GM12878 (cell line): ENCODE measurements around the gene ISG15. TPM values are rescaled to one million over a fixed set of nuclear protein-coding genes. Genes with fewer than 3 reads are reported as not detected.
"Not testable (repeated sequence)": the region's sequence is repeated elsewhere in the genome, so short reads cannot be mapped to it uniquely, and the experiment has no call there.

Source experiments
- ATAC-seq: fragments of 200-7000 bp; cut with Tn5 transposase; 3 replicates; pipeline ENCODE4 v1.9.1; 2020; ENCODE audit warnings: mild to moderate bottlenecking, moderate library complexity
- BruUV-seq: library from RNA; stranded (reverse); fragments of 400-500 nt; replicated peaks from 2 replicates; lab custom pipeline; 2021; lab: Mats Ljungman, UMichigan
- CTCF ChIA-PET: fragments of 300-600 bp; sonication (Branson Sonifier 250); formaldehyde crosslinking; extraction: SDS; loops from one replicate; lab custom pipeline; 2021; ENCODE audit warnings: inconsistent platforms; lab: Yijun Ruan, JAX
- POLR2A ChIA-PET: fragments of 350-600 bp; formaldehyde crosslinking; extraction: SDS; loops from one replicate; lab custom pipeline; 2021; ENCODE audit warnings: inconsistent platforms; lab: Charles Lee
- RAD21 ChIA-PET: fragments of 300-600 bp; sonication (Branson Sonifier 250); formaldehyde crosslinking; loops from one replicate; lab custom pipeline; 2023; ENCODE audit warnings: antibody characterized with exemption; ENCODE audit not compliant: unreplicated experiment; lab: Charles Lee
- SMC1A ChIA-PET: fragments of 300-600 bp; sonication (Branson Sonifier 250); formaldehyde crosslinking; loops from one replicate; lab custom pipeline; 2023; ENCODE audit not compliant: unreplicated experiment, uncharacterized antibody; lab: Charles Lee
- DNase-seq: peaks from one replicate; pipeline ENCODE4 v3.0.0-alpha.2; 2011; ENCODE audit warnings: low read depth, low spot score
- FAIRE-seq: peaks from 3 replicates; lab custom pipeline; 2011; peaks lifted over from hg19 to GRCh38; lab: Jason Lieb, UNC
- H2AFZ ChIP-seq: 2 replicates; pipeline ENCODE4 v1.6.0; 2011; ENCODE audit warnings: low read depth, low read length, control low read depth; ENCODE audit not compliant: control insufficient read depth
- H3K27ac ChIP-seq: 2 replicates; pipeline ENCODE4 v1.5.1; 2011; ENCODE audit warnings: control low read depth; ENCODE audit not compliant: control insufficient read depth, insufficient read depth
- H3K27me3 ChIP-seq, 2 experiments: replicated peaks in 1 of 2; 2 replicates each; pipeline versions ENCODE4 v1.6.0 to v1.6.1; 2011; ENCODE audit warnings: low read length in 1 of 2; ENCODE audit not compliant: control insufficient read depth in 2 of 2, insufficient read depth in 2 of 2
- H3K36me3 ChIP-seq, 2 experiments: 2 replicates each; pipeline ENCODE4 v1.5.1; 2011; ENCODE audit warnings: low read length in 1 of 2; ENCODE audit not compliant: control insufficient read depth in 2 of 2, insufficient read depth in 2 of 2
- H3K4me1 ChIP-seq: 2 replicates; pipeline ENCODE4 v1.6.1; 2011; ENCODE audit warnings: mild to moderate bottlenecking, low read length, moderate library complexity, mixed read lengths; ENCODE audit not compliant: control insufficient read depth, insufficient read depth
- H3K4me2 ChIP-seq: 2 replicates; pipeline ENCODE4 v1.6.0; 2011; ENCODE audit warnings: control low read depth; ENCODE audit not compliant: control insufficient read depth, insufficient read depth
- H3K4me3 ChIP-seq: fragments of 200-600 bp; sonication (generic); 2 replicates; pipeline ENCODE4 v1.5.1; 2016
- H3K79me2 ChIP-seq: 2 replicates; pipeline ENCODE4 v1.6.0; 2011; ENCODE audit warnings: low read length; ENCODE audit not compliant: control insufficient read depth, insufficient read depth
- H3K9ac ChIP-seq: 2 replicates; pipeline ENCODE4 v1.8.0; 2011; ENCODE audit warnings: low read length, control low read depth, mixed read lengths; ENCODE audit not compliant: control insufficient read depth, insufficient read depth
- H3K9me3 ChIP-seq: replicated peaks from 3 replicates; pipeline ENCODE4 v1.5.1; 2011; ENCODE audit warnings: mild to moderate bottlenecking, low read length; ENCODE audit not compliant: control insufficient read depth, insufficient read depth
- H4K20me1 ChIP-seq: 2 replicates; pipeline ENCODE4 v1.6.0; 2011; ENCODE audit not compliant: control insufficient read depth, insufficient read depth
- FOXK2 ChIP-seq: fragments of 450-650 bp; IDR thresholded peaks from 2 replicates; pipeline ENCODE4 v1.6.1; 2017; ENCODE audit warnings: mild to moderate bottlenecking, moderate library complexity
- HCFC1 ChIP-seq: fragments of 150-350 bp; IDR thresholded peaks from 2 replicates; pipeline ENCODE4 v1.6.1; 2014; ENCODE audit warnings: low read length
- REST ChIP-seq: IDR thresholded peaks from 2 replicates; pipeline ENCODE4 v1.6.1; 2012; ENCODE audit warnings: mild to moderate bottlenecking, low read depth, low read length
- STAT3 ChIP-seq: IDR thresholded peaks from 2 replicates; pipeline ENCODE4 v1.6.1; 2011; ENCODE audit warnings: low read depth, low read length, improper control_type of control experiment
- TAF1 ChIP-seq: IDR thresholded peaks from 2 replicates; pipeline ENCODE4 v1.6.1; 2011; ENCODE audit warnings: mild to moderate bottlenecking, low read depth, low read length, borderline replicate concordance
- WGBS: methylation state at CpG from one replicate; pipeline ENCODE4 v1.1.6; 2016; ENCODE audit warnings: low lambda C conversion rate; ENCODE audit not compliant: insufficient replicate concordance, insufficient coverage; ENCODE audit errors: missing lambda C conversion rate; 5-methylcytosine and 5-hydroxymethylcytosine counted together
- in situ Hi-C: fragments of 300-500 bp; cut with MboI; formaldehyde crosslinking; loops from 9 replicates; pipeline ENCODE4 v1.14.3; 2018; ENCODE audit warnings: mixed read lengths
- intact Hi-C: fragments of 100-400 bp; cut with micrococcal nuclease; formaldehyde crosslinking; loops from one replicate; pipeline ENCODE4 v1.14.2; 2022; ENCODE audit not compliant: unreplicated experiment
- polyA plus RNA-seq, 11 experiments: library from polyadenylated mRNA; depleted of rRNA in 4 of 11; unstranded in 6 of 11; stranded (reverse) in 5 of 11; fragments of >200 nt; fragmentation: Nextera tagmentation in 4 of 11; fragmentation: Illumina TruSeq in 1 of 11; extraction: Ambion mirVana in 4 of 11; extraction: Trizol in 1 of 11; gene quantifications; 1 replicate in 1 of 11; 2 replicates in 10 of 11; pipeline versions ENCODE4 v1.2.1 to v1.2.3, GENCODE V29; 2011 to 2016; ENCODE audit warnings: inconsistent platforms in 2 of 11, missing spikeins in 2 of 11, low read depth in 1 of 11
- total RNA-seq, 4 experiments: library from RNA; depleted of rRNA in 3 of 4; stranded (reverse); fragments of >200 nt in 3 of 4; fragmentation: Illumina TruSeq in 1 of 4; extraction: Trizol in 1 of 4; gene quantifications; 2 replicates each; pipeline versions ENCODE4 v1.2.1 to v1.2.3, GENCODE V29; 2013 to 2021
- TF ChIP-seq, protein P1 (sequence below): fragments of 450-650 bp; IDR thresholded peaks from 2 replicates; pipeline ENCODE4 v1.6.1; 2016; ENCODE audit warnings: mild to moderate bottlenecking

Gene ISG15
- total and polyA plus RNA-seq, 10 of the 15 experiments (the other 5 are each of a cell fraction or from before 2014, with no cell fraction given): 7.8 to 384 (median 274) TPM

DNA sequence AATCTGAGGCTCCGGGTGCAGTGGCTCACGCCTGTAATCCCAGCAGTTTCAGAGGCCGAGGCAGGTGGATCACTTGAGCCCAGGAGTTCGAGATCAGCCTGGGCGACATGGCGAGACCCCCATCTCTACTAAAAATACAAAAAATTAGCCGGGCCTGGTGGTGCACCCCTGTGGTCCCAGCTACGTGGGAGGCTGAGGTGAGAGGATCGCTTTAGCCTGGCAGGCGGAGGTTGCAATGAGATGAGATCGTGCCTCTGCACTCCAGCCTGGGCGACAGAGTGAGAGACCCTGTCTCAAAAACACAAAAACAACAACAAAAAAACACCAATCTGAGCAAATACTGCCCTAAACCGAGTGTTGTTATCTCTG lies 577 bp upstream of the ISG15 start:
- Histone ChIP-seq H3K27ac (peak overlapping the region; percentile 92), H3K79me2 (peaks cover 22% of the 10 kb centered on the region), H3K4me2 (peak overlapping the region; percentile 46), H3K4me1 (peaks cover 12% of the 10 kb centered on the region), H3K4me3 (peak overlapping the region; percentile 56; the same call in 1 of the 2 replicates), H2AFZ (peak overlapping the region; percentile 73; the same call in 1 of the 2 replicates), H3K9ac (peak overlapping the region; percentile 91)
- DNase-seq, H3K36me3 ChIP-seq, H3K9me3 ChIP-seq, in situ Hi-C loops, intact Hi-C loops, H4K20me1 ChIP-seq, H3K27me3 ChIP-seq, FAIRE-seq: not testable (repeated sequence)
- SMC1A ChIA-PET: interaction anchor here (1.0 to 2.8 kb wide), 6 partner anchors 11 to 50 kb away, joined by 3 to 13 read pairs (median 8); partner anchors contain the start of gene HES4
- CTCF ChIA-PET: interaction anchor here (1.0 to 7.4 kb wide), 11 partner anchors 10 to 238 kb away, joined by 3 to 68 read pairs (median 4); partner anchors contain the start of gene PLEKHN1
- ATAC-seq: peak; percentile 7
- TF ChIP-seq, protein P1, sequence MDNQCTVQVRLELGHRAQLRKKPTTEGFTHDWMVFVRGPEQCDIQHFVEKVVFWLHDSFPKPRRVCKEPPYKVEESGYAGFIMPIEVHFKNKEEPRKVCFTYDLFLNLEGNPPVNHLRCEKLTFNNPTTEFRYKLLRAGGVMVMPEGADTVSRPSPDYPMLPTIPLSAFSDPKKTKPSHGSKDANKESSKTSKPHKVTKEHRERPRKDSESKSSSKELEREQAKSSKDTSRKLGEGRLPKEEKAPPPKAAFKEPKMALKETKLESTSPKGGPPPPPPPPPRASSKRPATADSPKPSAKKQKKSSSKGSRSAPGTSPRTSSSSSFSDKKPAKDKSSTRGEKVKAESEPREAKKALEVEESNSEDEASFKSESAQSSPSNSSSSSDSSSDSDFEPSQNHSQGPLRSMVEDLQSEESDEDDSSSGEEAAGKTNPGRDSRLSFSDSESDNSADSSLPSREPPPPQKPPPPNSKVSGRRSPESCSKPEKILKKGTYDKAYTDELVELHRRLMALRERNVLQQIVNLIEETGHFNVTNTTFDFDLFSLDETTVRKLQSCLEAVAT: peak; percentile 85
- RAD21 ChIA-PET: interaction anchor here (1.1 to 3.2 kb wide), 6 partner anchors 19 to 51 kb away, joined by 3 to 24 read pairs (median 5); partner anchors contain the start of gene PERM1
- POLR2A ChIA-PET: interaction anchor here (0.5 to 4.0 kb wide), 9 partner anchors 9 to 238 kb away, joined by 3 to 22 read pairs (median 6); no protein-coding TSS in a partner anchor
- TSS peak; percentile 99 for BruUV-seq
- 40% methylated on average over 12 of the region's 13 CpGs for WGBS

GRCh38 chr1:1013922-1014648 lies 788 bp downstream of the ISG15 start:
- ChIA-PET POLR2A (interaction anchor here (0.9 to 4.0 kb wide), 16 partner anchors 11 to 271 kb away, joined by 3 to 22 read pairs (median 4); partner anchors contain the start of genes PERM1, PLEKHN1 and UBE2J2), RAD21 (interaction anchor here (0.5 to 3.2 kb wide), 14 partner anchors 12 to 1221 kb away, joined by 3 to 24 read pairs (median 4); partner anchors contain the start of gene PERM1), SMC1A (interaction anchor here (0.7 to 2.8 kb wide), 8 partner anchors 12 to 49 kb away, joined by 3 to 13 read pairs (median 4); partner anchors contain the start of gene HES4), CTCF (interaction anchor here (0.8 to 7.4 kb wide), 16 partner anchors 11 to 359 kb away, joined by 3 to 68 read pairs (median 4); partner anchors contain the start of gene PLEKHN1)
- peaks cover 12% of the 10 kb centered on the region for H3K4me1 ChIP-seq
- H3K9ac ChIP-seq: peak overlapping the region; percentile 91
- no peaks in the 10 kb centered on the region; the same call in 2 of the 3 replicates for H3K9me3 ChIP-seq
- no peaks in the 10 kb centered on the region for H4K20me1 ChIP-seq
- in situ Hi-C loops (no loop called here), intact Hi-C loops (no loop called here)
- TSS peak; percentile 99 for BruUV-seq
- H3K4me2 ChIP-seq: peak overlapping the region; percentile 62
- no peaks in the 10 kb centered on the region for H3K36me3 ChIP-seq
- DNase-seq (no peak), FAIRE-seq (no peak), ATAC-seq (peak; percentile 38)
- no peaks in the 10 kb centered on the region for H3K27me3 ChIP-seq
- peaks cover 22% of the 10 kb centered on the region for H3K79me2 ChIP-seq
- H3K27ac ChIP-seq: peak overlapping the region; percentile 92
- H2AFZ ChIP-seq: no peak overlapping the region
- peak overlapping the region; percentile 90 for H3K4me3 ChIP-seq
- WGBS: 61% methylated on average over 30 of the region's 41 CpGs
- TF ChIP-seq FOXK2 (no peak), TAF1 (peak; percentile 57; the same call in 1 of the 2 replicates), REST (no peak), STAT3 (no peak), HCFC1 (0 out of 2 replicates have a peak, but pooled peaks have one; percentile 5)
- TF ChIP-seq, protein P1: peak; percentile 97
